Activated CD8-positive, alpha-beta memory T cell treated with anti-CD3 and anti-CD28 coated beads, Interleukin-2, amount 10 ng/mL, durations not matched to agents 7 days and 5 days (primary cell): ENCODE results near the gene PCDHA9. TPM values are rescaled to one million over a fixed set of nuclear protein-coding genes. Genes with fewer than 3 reads are reported as not detected.
"Not testable (repeated sequence)": the region's sequence is repeated elsewhere in the genome, so short reads cannot be mapped to it uniquely, and the experiment has no call there.

Source experiments
- ATAC-seq: fragments of 150-1000 bp; cut with Tn5 transposase; one replicate; pipeline ENCODE4 v1.10.0; 2021; ENCODE audit warnings: moderate library complexity
- CTCF ChIA-PET: fragments of 350-600 bp; sonication (Branson Sonifier 250); formaldehyde crosslinking; loops from one replicate; lab custom pipeline; 2021; ENCODE audit warnings: antibody characterized with exemption; lab: Charles Lee
- DNase-seq: peaks from one replicate; pipeline ENCODE4 v3.0.0-alpha.2; 2020
- H3K27ac Mint-ChIP-seq: one replicate; pipeline ENCODE4 v1.8.0; 2021; ENCODE audit warnings: mild to moderate bottlenecking, mixed read lengths
- H3K27me3 Mint-ChIP-seq: one replicate; pipeline ENCODE4 v1.8.0; 2021; ENCODE audit warnings: mixed read lengths
- H3K36me3 Mint-ChIP-seq: one replicate; pipeline ENCODE4 v1.8.0; 2021; ENCODE audit warnings: mild to moderate bottlenecking, mixed read lengths
- H3K4me1 Mint-ChIP-seq: one replicate; pipeline ENCODE4 v1.8.0; 2021; ENCODE audit warnings: mixed read lengths
- H3K4me3 Mint-ChIP-seq: one replicate; pipeline ENCODE4 v1.8.0; 2021; ENCODE audit warnings: mild to moderate bottlenecking, moderate library complexity, mixed read lengths
- H3K9me3 Mint-ChIP-seq: one replicate; pipeline ENCODE4 v1.8.0; 2022; ENCODE audit warnings: low read depth, mixed read lengths
- total RNA-seq, 2 experiments: library from RNA; stranded (reverse); gene quantifications; one replicate each; pipeline ENCODE4 v1.2.3, GENCODE V29; 2021

The PCDHA9 gene
- not detected for total RNA-seq

DNA sequence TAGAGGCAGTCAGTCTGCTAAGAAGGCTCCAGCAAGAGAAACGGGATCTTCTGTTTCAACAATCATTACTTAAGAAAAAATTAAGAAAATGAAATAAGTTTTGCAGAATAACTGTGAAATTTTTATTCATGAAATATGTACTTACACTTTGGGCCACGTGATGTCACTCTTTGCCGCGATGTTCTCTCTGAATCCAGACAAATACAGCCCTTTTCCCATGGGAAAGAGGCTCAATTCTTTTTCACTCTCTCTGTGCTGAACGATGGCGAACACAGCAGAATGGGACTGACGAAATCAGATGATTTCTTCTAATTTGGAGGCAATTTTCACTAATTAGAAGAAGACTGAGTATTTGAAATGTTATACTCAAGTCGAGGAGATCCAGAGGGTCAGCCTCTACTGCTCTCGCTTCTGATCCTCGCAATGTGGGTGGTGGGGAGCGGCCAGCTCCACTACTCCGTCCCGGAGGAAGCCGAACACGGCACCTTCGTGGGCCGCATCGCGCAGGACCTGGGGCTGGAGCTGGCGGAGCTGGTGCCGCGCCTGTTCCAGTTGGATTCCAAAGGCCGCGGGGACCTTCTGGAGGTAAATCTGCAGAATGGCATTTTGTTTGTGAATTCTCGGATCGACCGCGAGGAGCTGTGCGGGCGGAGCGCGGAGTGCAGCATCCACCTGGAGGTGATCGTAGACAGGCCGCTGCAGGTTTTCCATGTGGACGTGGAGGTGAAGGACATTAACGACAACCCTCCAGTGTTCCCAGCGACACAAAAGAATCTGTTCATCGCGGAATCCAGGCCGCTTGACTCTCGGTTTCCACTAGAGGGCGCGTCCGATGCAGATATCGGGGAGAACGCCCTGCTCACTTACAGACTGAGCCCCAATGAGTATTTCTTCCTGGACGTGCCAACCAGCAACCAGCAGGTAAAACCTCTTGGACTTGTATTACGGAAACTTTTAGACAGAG lies at the start of gene PCDHA9:
PCDHA9 (plus strand) TSS at position 244 of the 964 bp plus-strand sequence; CDS start at position 358, 114 bp downstream.
- H3K27ac Mint-ChIP-seq, H3K36me3 Mint-ChIP-seq, H3K4me1 Mint-ChIP-seq, H3K4me3 Mint-ChIP-seq, CTCF ChIA-PET, ATAC-seq, H3K27me3 Mint-ChIP-seq, DNase-seq: not testable (repeated sequence)
- peaks cover 11% of the 10 kb centered on the region for H3K9me3 Mint-ChIP-seq

DNA sequence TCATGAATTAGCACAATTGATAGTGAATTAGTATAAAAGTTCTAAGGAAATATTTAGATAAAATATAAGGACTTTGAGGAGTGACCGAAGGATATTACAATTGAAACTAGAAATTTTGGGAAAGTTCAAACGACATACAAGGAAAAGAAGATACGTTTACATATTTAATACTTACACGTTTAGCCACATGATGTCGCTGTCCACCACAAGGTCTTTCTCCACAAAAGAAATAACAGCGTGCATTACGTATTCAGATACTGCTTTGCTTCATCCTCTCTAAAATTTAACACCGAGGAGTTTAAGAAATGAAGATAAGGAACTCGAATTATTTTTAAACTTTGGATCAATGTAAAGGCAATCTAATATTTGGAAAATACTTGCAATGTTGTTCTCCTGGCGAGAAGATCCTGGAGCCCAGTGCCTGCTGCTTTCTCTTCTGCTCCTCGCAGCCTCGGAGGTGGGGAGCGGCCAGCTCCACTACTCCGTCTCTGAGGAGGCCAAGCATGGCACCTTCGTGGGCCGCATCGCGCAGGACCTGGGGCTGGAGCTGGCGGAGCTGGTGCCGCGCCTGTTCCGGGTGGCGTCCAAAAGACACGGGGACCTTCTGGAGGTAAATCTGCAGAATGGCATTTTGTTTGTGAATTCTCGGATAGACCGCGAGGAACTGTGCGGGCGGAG lies 47.2 kb upstream of the PCDHA9 start, which contains the start of gene PCDHA3:
PCDHA3 (plus strand) TSS at position 242 of the 678 bp plus-strand sequence.
- H3K9me3 Mint-ChIP-seq, result peaks cover 15% of the 10 kb centered on the region
- peaks cover 3% of the 10 kb centered on the region for H3K36me3 Mint-ChIP-seq
- CTCF ChIA-PET, result no interaction called here
- ATAC-seq, result no peak
- H3K27me3 Mint-ChIP-seq, result no peaks in the 10 kb centered on the region
- no peak for DNase-seq
- H3K4me1 Mint-ChIP-seq, result no peaks in the 10 kb centered on the region
- no peak within 1 kb of the TSS for H3K4me3 Mint-ChIP-seq
- no peak within 1 kb of the TSS for H3K27ac Mint-ChIP-seq

DNA sequence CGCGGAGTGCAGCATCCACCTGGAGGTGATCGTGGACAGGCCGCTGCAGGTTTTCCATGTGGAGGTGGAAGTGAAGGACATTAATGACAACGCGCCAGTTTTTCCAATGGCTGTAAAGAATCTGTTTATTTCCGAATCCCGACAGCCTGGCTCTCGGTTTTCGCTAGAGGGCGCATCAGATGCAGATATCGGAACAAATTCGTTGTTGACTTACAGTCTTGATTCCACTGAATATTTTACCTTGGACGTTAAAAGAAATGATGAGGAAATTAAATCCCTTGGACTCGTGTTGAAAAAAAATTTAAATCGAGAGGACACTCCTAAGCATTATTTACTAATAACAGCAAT lies 46.7 kb upstream of the PCDHA9 start:
- H3K36me3 Mint-ChIP-seq, result peaks cover 3% of the 10 kb centered on the region
- CTCF ChIA-PET, result no interaction called here
- peaks cover 14% of the 10 kb centered on the region for H3K9me3 Mint-ChIP-seq

GRCh38 chr5:140802381-140802780 lies 45.8 kb upstream of the PCDHA9 start:
- H3K4me1 Mint-ChIP-seq, ATAC-seq, DNase-seq, H3K27me3 Mint-ChIP-seq, H3K4me3 Mint-ChIP-seq, CTCF ChIA-PET, H3K36me3 Mint-ChIP-seq: not testable (repeated sequence)
- Mint-ChIP-seq H3K9me3 (peaks cover 18% of the 10 kb centered on the region), H3K27ac (peak overlapping the region; percentile 36)

More for the DNA sequence above, 46.7 kb upstream of the PCDHA9 start:
- DNase-seq (no peak), ATAC-seq (no peak)
- Mint-ChIP-seq H3K27ac (no peak overlapping the region), H3K27me3 (no peaks in the 10 kb centered on the region), H3K4me3 (no peak overlapping the region), H3K4me1 (no peaks in the 10 kb centered on the region)

DNA sequence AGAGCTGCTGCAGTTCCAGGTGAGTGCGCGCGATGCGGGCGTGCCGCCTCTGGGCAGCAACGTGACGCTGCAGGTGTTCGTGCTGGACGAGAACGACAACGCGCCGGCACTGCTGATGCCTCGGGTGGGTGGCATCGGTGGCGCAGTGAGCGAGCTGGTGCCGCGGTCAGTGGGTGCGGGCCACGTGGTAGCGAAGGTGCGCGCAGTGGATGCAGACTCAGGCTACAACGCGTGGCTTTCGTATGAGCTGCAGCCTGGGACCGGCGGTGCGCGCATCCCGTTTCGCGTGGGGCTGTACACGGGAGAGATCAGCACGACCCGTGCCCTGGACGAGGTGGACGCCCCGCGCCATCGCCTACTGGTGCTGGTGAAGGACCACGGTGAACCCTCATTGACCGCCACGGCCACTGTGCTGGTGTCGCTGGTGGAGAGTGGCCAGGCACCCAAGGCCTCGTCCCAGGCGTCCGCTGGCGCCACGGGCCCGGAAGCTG lies 45.4 kb upstream of the PCDHA9 start:
- DNase-seq (no peak), ATAC-seq (no peak)
- peaks cover 3% of the 10 kb centered on the region for H3K36me3 Mint-ChIP-seq
- H3K27me3 Mint-ChIP-seq, result no peaks in the 10 kb centered on the region
- H3K4me3 Mint-ChIP-seq, result no peak overlapping the region
- CTCF ChIA-PET, result no interaction called here
- no peaks in the 10 kb centered on the region for H3K4me1 Mint-ChIP-seq
- H3K9me3 Mint-ChIP-seq, result peaks cover 18% of the 10 kb centered on the region
- no peak overlapping the region for H3K27ac Mint-ChIP-seq

DNA sequence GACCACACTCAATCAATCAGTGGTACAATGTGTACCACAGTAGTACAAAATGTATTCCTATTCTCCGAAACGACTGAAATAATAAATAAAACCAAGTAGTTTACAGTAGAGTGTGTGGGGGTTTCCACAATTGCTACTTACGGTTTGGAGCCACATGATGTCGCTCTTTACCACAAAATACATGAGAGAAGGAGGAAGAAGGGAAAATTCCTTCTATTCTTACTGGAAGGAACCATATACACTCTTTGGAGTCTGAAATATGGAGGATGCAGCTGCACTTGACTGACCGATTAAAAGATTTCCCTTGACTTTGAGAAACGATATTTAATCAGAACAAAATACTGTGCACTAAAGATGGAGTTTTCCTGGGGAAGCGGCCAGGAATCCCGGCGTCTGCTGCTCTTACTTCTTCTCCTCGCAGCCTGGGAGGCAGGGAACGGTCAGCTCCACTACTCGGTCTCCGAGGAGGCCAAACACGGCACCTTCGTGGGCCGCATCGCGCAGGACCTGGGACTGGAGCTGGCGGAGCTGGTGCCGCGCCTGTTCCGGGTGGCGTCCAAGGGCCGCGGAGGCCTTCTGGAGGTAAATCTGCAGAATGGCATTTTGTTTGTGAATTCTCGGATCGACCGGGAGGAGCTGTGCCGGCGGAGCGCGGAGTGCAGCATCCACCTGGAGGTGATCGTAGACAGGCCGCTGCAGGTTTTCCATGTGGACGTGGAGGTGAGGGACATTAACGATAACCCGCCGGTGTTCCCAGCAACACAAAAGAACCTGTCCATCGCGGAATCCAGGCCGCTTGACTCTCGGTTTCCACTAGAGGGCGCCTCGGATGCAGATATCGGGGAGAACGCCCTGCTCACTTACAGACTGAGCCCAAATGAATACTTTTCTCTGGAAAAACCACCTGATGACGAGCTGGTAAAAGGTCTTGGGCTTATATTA lies 41.1 kb upstream of the PCDHA9 start, which contains the start of gene PCDHA4:
PCDHA4 (plus strand) TSS at position 235 of the 942 bp plus-strand sequence.
- Mint-ChIP-seq H3K36me3 (peaks cover 2% of the 10 kb centered on the region), H3K9me3 (peaks cover 19% of the 10 kb centered on the region), H3K27ac (no peak within 1 kb of the TSS), H3K4me3 (no peak within 1 kb of the TSS), H3K27me3 (no peaks in the 10 kb centered on the region), H3K4me1 (no peaks in the 10 kb centered on the region)
- ATAC-seq, result no peak
- no peak for DNase-seq
- CTCF ChIA-PET, result no interaction called here

GRCh38 chr5:140808241-140808888 lies 39.8 kb upstream of the PCDHA9 start:
- H3K36me3 Mint-ChIP-seq, CTCF ChIA-PET, DNase-seq, H3K4me1 Mint-ChIP-seq, H3K4me3 Mint-ChIP-seq, ATAC-seq, H3K27ac Mint-ChIP-seq, H3K27me3 Mint-ChIP-seq: not testable (repeated sequence)
- peaks cover 21% of the 10 kb centered on the region for H3K9me3 Mint-ChIP-seq

DNA sequence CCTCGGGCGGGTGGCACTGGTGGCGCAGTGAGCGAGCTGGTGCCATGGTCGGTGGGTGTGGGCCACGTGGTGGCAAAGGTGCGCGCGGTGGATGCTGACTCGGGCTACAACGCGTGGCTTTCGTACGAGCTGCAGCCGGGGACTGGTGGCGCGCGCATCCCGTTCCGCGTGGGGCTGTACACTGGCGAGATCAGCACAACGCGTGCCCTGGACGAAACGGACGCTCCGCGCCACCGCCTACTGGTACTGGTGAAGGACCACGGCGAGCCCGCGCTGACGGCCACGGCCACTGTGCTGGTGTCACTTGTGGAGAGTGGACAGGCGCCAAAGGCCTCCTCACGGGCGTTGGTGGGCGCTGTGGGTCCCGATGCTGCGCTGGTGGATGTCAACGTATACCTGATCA lies 39.3 kb upstream of the PCDHA9 start:
- Mint-ChIP-seq H3K36me3 (peaks cover 2% of the 10 kb centered on the region), H3K9me3 (peaks cover 19% of the 10 kb centered on the region), H3K27me3 (no peaks in the 10 kb centered on the region), H3K27ac (no peak overlapping the region), H3K4me1 (no peaks in the 10 kb centered on the region), H3K4me3 (no peak overlapping the region)
- ATAC-seq (no peak), DNase-seq (no peak)
- CTCF ChIA-PET, result no interaction called here

DNA sequence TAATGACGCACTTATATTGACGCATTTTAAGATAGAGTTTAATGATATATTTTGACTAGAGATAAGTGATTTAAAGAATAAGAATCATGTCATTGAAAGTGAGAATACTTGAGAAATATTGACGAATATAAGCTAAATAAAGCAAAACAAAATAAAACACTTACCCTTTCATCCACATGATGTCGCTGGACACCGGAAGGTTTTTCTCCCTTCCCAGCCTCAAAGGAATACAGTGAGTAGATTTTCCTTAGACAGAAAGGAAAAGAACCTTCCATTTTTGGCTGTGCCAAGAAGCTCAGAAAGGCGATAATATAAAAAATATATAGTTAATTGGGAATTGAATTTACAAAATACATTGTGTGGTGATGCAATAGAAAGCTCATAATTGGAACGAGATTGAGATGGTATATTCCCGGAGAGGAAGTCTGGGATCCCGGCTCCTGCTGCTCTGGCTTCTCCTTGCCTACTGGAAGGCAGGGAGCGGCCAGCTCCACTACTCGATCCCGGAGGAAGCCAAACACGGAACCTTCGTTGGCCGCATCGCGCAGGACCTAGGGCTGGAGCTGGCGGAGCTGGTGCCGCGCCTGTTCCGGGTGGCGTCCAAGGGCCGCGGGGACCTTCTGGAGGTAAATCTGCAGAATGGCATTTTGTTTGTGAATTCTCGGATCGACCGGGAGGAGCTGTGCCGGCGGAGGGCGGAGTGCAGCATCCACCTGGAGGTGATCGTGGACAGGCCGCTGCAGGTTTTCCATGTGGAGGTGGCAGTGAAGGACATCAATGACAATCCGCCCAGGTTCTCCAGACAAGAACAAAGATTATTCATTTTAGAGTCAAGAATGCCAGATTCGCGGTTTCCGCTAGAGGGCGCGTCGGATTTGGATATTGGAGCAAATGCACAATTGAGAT lies 26.6 kb upstream of the PCDHA9 start, which contains the start of gene PCDHA5:
PCDHA5 (plus strand) TSS at position 239 of the 906 bp plus-strand sequence.
- ATAC-seq, result no peak
- no peak for DNase-seq
- Mint-ChIP-seq H3K4me3 (no peak within 1 kb of the TSS), H3K27ac (no peak within 1 kb of the TSS), H3K9me3 (peaks cover 6% of the 10 kb centered on the region), H3K36me3 (peaks cover 1% of the 10 kb centered on the region), H3K4me1 (no peaks in the 10 kb centered on the region), H3K27me3 (peaks cover 2% of the 10 kb centered on the region)
- CTCF ChIA-PET, result no interaction called here

DNA sequence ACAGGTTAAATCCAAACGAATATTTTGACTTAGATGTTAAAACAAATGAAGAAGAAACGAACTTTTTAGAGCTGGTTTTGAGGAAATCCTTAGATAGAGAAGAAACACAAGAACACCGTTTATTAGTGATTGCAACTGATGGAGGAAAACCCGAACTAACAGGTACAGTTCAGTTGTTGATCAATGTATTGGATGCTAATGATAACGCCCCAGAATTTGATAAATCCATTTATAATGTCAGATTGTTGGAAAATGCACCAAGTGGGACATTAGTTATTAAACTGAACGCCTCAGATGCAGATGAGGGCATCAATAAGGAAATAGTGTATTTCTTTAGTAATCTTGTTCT lies 25.9 kb upstream of the PCDHA9 start:
- peaks cover 7% of the 10 kb centered on the region for H3K9me3 Mint-ChIP-seq
- ATAC-seq (no peak), DNase-seq (no peak)
- H3K27me3 Mint-ChIP-seq, result peaks cover 6% of the 10 kb centered on the region
- no peak overlapping the region for H3K27ac Mint-ChIP-seq
- CTCF ChIA-PET, result no interaction called here
- H3K4me1 Mint-ChIP-seq, result no peaks in the 10 kb centered on the region
- H3K36me3 Mint-ChIP-seq, result peaks cover 3% of the 10 kb centered on the region
- no peak overlapping the region for H3K4me3 Mint-ChIP-seq

- CTCF ChIA-PET, H3K27ac Mint-ChIP-seq, H3K36me3 Mint-ChIP-seq, DNase-seq, H3K27me3 Mint-ChIP-seq, H3K4me3 Mint-ChIP-seq, H3K4me1 Mint-ChIP-seq, ATAC-seq, H3K9me3 Mint-ChIP-seq: not testable (repeated sequence)
These were observed 25.2 kb upstream of the PCDHA9 start for GRCh38 chr5:140822969-140823368.

- DNase-seq (no peak), ATAC-seq (no peak)
- Mint-ChIP-seq H3K4me1 (no peaks in the 10 kb centered on the region), H3K4me3 (no peak overlapping the region), H3K27ac (no peak overlapping the region), H3K36me3 (peaks cover 3% of the 10 kb centered on the region), H3K9me3 (peaks cover 10% of the 10 kb centered on the region), H3K27me3 (peaks cover 10% of the 10 kb centered on the region)
- CTCF ChIA-PET, result no interaction called here
These were observed 24.7 kb upstream of the PCDHA9 start for GRCh38 chr5:140823475-140823874.
